ENCODE results near the gene LSAMP. TPM values are rescaled to one million over a fixed set of nuclear protein-coding genes. Genes with fewer than 3 reads are reported as not detected.

LSAMP gene
- total and polyA plus RNA-seq, 2 donors (not counting 1 experiment from before 2014, with no cell fraction given): not detected

DNA sequence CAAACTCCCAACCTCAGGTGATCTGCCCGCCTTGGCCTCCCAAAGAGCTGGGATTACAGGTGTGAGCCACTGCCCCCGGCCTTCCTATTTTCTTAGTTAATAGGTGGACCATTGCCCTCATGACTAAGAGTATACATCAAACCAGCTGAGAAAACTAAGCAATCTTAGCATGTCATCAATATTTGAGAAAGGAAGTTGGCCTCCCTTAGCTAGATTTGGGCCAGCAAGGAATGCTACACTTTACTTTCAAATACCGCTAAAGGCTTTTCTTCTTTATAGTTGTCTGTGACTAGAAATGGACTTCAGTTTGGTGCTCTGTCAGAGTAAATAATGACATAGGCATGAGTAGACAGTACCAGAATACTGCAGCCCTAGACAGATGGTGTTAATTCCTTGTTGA is 622.7 kb downstream of the LSAMP start:
- ATAC-seq (ENCODE audit: low read depth): no peak
- H3K9me3 Mint-ChIP-seq (ENCODE audit: insufficient read depth): no peaks in the 10 kb centered on the region
- peaks cover 11% of the 10 kb centered on the region for H3K27me3 Mint-ChIP-seq
- no peak overlapping the region for H3K4me3 ChIP-seq (ENCODE audit: control extremely low read depth in 1 of 5, extremely low read depth in 1 of 5, insufficient read depth in 1 of 5, low read depth in 2 of 5, low read length in 4 of 5)
- H3K4me2 ChIP-seq (replicated peaks; ENCODE audit: low read depth, low read length, poor library complexity, severe bottlenecking): no peak overlapping the region
- no peaks in the 10 kb centered on the region for H3K9me3 ChIP-seq (ENCODE audit: control extremely low read depth in 1 of 3, control insufficient read depth in 2 of 3, insufficient read depth in 1 of 3, low read length in 2 of 3)
- no peaks in the 10 kb centered on the region for H4K20me1 ChIP-seq (ENCODE audit: control insufficient read depth, insufficient read depth, low read length, poor library complexity, severe bottlenecking)
- no peak for DNase-seq
- TF ChIP-seq CTCF (IDR thresholded peaks at IDR 0.05) (no peak), EZH2 (IDR thresholded peaks at IDR 0.05; ENCODE audit: borderline replicate concordance, insufficient read depth, low read depth, low read length, poor library complexity, severe bottlenecking) (no peak)
- H3K27ac Mint-ChIP-seq: no peak overlapping the region
- intact Hi-C loops (cut with micrococcal nuclease): no loop called here
- no peaks in the 10 kb centered on the region for H3K27me3 ChIP-seq (replicated peaks in 1 of 4; ENCODE audit: control extremely low read depth in 1 of 4, control insufficient read depth in 3 of 4, insufficient read depth in 4 of 4, low read length in 3 of 4)
- no peak overlapping the region for H3K27ac ChIP-seq (ENCODE audit: low read length in 2 of 2)
- ChIA-PET POLR2A (no interaction called here), CTCF (interaction anchor here (0.7 to 4.4 kb wide), 5 partner anchors 8 to 120 kb away, joined by 3 to 18 read pairs (median 3); no protein-coding TSS in a partner anchor)
- no peaks in the 10 kb centered on the region for H3K36me3 ChIP-seq (replicated peaks in 1 of 2; ENCODE audit: control extremely low read depth in 1 of 2, control insufficient read depth in 1 of 2, extremely low read depth in 1 of 2, insufficient read depth in 2 of 2, low read length in 1 of 2)
- WGBS (ENCODE audit: insufficient coverage): no CpG with 5 or more reads among the region's 3 CpGs
- no peak overlapping the region for H3K9ac ChIP-seq (ENCODE audit: low read length)
- no peaks in the 10 kb centered on the region for H3K4me1 ChIP-seq (ENCODE audit: control insufficient read depth in 2 of 2, insufficient read depth in 2 of 2, low read length in 2 of 2)
- no peak overlapping the region for H2AFZ ChIP-seq (ENCODE audit: insufficient read depth, low read depth, low read length, poor library complexity, severe bottlenecking)
- H3K4me3 Mint-ChIP-seq: no peak overlapping the region
- H3K79me2 ChIP-seq (ENCODE audit: control insufficient read depth, insufficient read depth, low read length): no peaks in the 10 kb centered on the region
- no peaks in the 10 kb centered on the region for H3K4me1 Mint-ChIP-seq

DNA sequence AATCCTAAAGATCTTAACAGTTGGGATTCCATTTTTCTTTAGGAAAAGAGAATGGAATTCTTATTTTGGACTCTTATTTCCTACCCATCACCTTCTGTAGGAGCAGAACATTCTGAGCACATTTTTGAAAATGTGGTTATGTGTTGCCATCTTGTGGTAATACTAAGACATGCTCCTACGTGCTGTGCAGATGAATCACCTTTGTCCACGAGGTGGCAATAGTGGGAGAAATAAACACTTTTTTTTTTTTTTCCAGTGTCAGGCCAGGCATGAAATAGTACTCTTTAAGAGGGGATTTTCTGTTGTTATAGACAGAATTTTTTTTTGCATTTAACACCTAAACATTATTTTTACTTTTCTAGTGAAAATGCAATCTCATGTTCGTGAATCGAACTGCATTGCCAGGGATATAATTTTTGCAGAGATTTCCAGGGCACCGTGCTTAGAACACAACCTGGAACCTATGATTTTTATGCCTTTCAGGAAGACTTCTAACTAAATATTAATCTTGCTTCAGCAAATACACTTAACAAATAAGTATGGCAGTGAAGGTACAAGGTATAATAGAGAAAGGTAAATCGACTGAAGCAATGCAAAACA is 625.4 kb downstream of the LSAMP start:
- Histone ChIP-seq H2AFZ (ENCODE audit: insufficient read depth, low read depth, low read length, poor library complexity, severe bottlenecking) (no peak overlapping the region), H3K4me2 (replicated peaks; ENCODE audit: low read depth, low read length, poor library complexity, severe bottlenecking) (no peak overlapping the region), H3K4me3 (ENCODE audit: control extremely low read depth in 1 of 5, extremely low read depth in 1 of 5, insufficient read depth in 1 of 5, low read depth in 2 of 5, low read length in 4 of 5) (no peak overlapping the region), H3K9ac (ENCODE audit: low read length) (no peak overlapping the region), H3K36me3 (replicated peaks in 1 of 2; ENCODE audit: control extremely low read depth in 1 of 2, control insufficient read depth in 1 of 2, extremely low read depth in 1 of 2, insufficient read depth in 2 of 2, low read length in 1 of 2) (no peaks in the 10 kb centered on the region), H4K20me1 (ENCODE audit: control insufficient read depth, insufficient read depth, low read length, poor library complexity, severe bottlenecking) (no peaks in the 10 kb centered on the region), H3K9me3 (ENCODE audit: control extremely low read depth in 1 of 3, control insufficient read depth in 2 of 3, insufficient read depth in 1 of 3, low read length in 2 of 3) (no peaks in the 10 kb centered on the region), H3K27me3 (replicated peaks in 1 of 4; ENCODE audit: control extremely low read depth in 1 of 4, control insufficient read depth in 3 of 4, insufficient read depth in 4 of 4, low read length in 3 of 4) (no peaks in the 10 kb centered on the region), H3K27ac (ENCODE audit: low read length in 2 of 2) (no peak overlapping the region), H3K4me1 (ENCODE audit: control insufficient read depth in 2 of 2, insufficient read depth in 2 of 2, low read length in 2 of 2) (no peaks in the 10 kb centered on the region), H3K79me2 (ENCODE audit: control insufficient read depth, insufficient read depth, low read length) (no peaks in the 10 kb centered on the region)
- ChIA-PET CTCF (interaction anchor here (0.6 to 4.3 kb wide), 8 partner anchors 11 to 719 kb away, joined by 3 to 29 read pairs (median 6); no protein-coding TSS in a partner anchor), POLR2A (no interaction called here)
- H3K27me3 Mint-ChIP-seq: no peaks in the 10 kb centered on the region
- DNase-seq (peak; percentile 84), ATAC-seq (ENCODE audit: low read depth) (peak; percentile 90)
- no peaks in the 10 kb centered on the region for H3K9me3 Mint-ChIP-seq (ENCODE audit: insufficient read depth)
- WGBS (ENCODE audit: insufficient coverage): 42% methylated on average over 2 of the region's 6 CpGs
- TF ChIP-seq CTCF (IDR thresholded peaks at IDR 0.05): peak; percentile 99
- no peak for TF ChIP-seq EZH2 (IDR thresholded peaks at IDR 0.05; ENCODE audit: borderline replicate concordance, insufficient read depth, low read depth, low read length, poor library complexity, severe bottlenecking)
- no peaks in the 10 kb centered on the region for H3K4me1 Mint-ChIP-seq
- intact Hi-C loops (cut with micrococcal nuclease): loop anchor here (10.0 kb wide), 2 partner anchors 1435 to 1665 kb away; no protein-coding TSS in a partner anchor
- no peak overlapping the region for H3K27ac Mint-ChIP-seq
- no peak overlapping the region for H3K4me3 Mint-ChIP-seq
